NCI-H510A treated with DMSO at 0.1 percent for 48 hours (cell line): ENCODE measurements around the gene IRGC.
A peak's percentile ranks its signal among the peaks of the same experiment; 100 is the strongest.
"Not testable (repeated sequence)": the region's sequence is repeated elsewhere in the genome, so short reads cannot be mapped to it uniquely, and the experiment has no call there.

Experiments used
- DNase-seq: peaks from one replicate; lab custom pipeline; 2025; lab: John Stamatoyannopoulos, UW

IRGC gene

GRCh38 chr19:43754503-43755255 is 38.8 kb downstream of the IRGC start, which contains the start of gene SMG9:
Gene SMG9, minus strand, starts transcription at chr19:43754962. Its CDS starts 4,221 bp downstream, at chr19:43750741.
- DNase-seq, result peak; percentile 94

GRCh38 chr19:43755256-43755801 is 39.5 kb downstream of the IRGC start:
- peak; percentile 89 for DNase-seq

- DNase-seq, result no peak
These were observed 43.6 kb downstream of the IRGC start for GRCh38 chr19:43759515-43759914.

- no peak for DNase-seq
These were observed 45.1 kb downstream of the IRGC start for GRCh38 chr19:43760941-43761340.

GRCh38 chr19:43762814-43763213 is 46.9 kb downstream of the IRGC start:
- DNase-seq, result no peak

- DNase-seq, result no peak
These were observed 47.6 kb downstream of the IRGC start for GRCh38 chr19:43763473-43763939.

GRCh38 chr19:43764684-43765083 is 48.8 kb downstream of the IRGC start:
- DNase-seq, result not testable (repeated sequence)

GRCh38 chr19:43765109-43765876 is 49.4 kb downstream of the IRGC start:
- no peak for DNase-seq

GRCh38 chr19:43766755-43767043 is 50.8 kb downstream of the IRGC start:
- DNase-seq, result no peak

- DNase-seq, result no peak
These were observed 51.4 kb downstream of the IRGC start for GRCh38 chr19:43767316-43767715.

GRCh38 chr19:43767818-43768217 is 51.9 kb downstream of the IRGC start:
- DNase-seq, result no peak

- DNase-seq, result no peak
These were observed 52.6 kb downstream of the IRGC start for GRCh38 chr19:43768273-43769050.

- no peak for DNase-seq
These were observed 53.4 kb downstream of the IRGC start for GRCh38 chr19:43769256-43769655.
